GM10847 (cell line): ENCODE measurements around the gene FAM171A1.

Source experiments
- POLR2A ChIP-seq: IDR thresholded peaks from 2 replicates; pipeline ENCODE4 v1.6.1; 2011; ENCODE audit not compliant: insufficient read length; ENCODE audit errors: extremely low read depth

The FAM171A1 gene

DNA sequence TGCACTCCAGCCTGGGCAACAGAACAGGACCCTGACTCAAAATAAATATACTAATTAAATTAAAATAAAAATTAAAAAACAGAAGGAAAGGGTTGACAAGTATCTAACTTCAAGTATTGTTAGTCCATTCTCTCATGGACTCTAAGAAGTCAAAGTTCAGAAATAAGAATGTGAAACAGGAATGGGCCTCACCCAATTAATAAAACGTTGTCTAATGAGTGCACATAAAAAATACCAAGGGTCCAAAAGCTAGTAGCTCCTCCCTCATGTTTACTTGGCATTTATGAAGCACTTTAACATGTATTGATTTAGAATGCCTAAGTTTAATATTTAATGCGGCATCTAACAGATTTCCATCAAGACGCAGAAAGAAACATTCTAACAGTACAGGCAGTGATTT lies 18.9 kb downstream of the FAM171A1 start:
- no peak for TF ChIP-seq POLR2A

DNA sequence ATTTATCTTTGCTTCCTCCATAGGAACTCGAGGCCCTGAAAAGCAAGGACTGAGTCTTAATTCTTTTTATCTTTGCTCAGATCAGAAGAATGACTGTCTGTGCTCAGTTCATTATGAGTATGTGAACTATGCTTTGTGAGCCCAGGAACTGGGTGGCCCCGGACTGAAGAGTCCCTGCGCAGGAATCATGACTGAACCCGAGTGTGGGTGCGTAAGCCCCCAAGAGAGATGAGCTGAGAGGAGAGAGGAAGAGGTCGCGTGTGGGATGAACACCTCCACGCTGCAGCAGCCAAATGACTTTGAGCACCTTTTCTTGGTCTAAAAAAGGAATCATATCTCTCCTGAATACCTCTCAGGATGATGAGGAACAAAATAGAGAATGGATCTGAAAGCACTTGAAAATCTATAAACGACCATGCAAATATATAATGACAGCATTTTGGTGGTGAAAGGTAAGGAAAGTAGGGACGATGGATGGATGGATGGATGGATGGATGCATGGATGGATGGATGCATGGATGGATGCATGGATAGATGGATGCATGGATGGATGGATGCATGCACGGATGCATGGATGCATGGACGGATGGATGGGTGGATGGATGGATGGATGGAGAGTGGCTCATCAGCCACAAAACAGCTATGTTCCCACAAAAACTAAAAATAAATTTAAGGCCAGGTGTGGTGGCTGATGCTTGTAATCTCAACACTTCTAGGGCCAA lies 19.8 kb downstream of the FAM171A1 start:
- no peak for TF ChIP-seq POLR2A

DNA sequence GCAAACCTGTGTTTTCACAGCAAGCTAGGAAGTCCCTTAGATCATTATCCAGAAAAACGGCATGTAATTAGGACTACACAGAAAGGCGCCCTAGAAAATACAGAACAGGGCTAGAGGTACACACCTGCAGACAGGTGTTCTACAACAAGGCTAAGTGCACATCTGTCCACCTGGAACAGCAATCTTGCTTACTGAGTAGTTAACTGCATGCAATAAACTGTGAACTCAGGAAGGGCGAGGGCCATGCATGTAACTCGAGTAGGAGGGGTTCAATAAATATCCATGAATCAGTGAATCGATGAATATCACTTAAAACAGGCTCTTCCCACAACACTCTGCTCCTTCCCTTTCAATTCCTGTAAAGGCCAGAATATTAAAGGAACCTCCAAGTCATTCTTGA lies 22.0 kb downstream of the FAM171A1 start:
- TF ChIP-seq POLR2A, result no peak

DNA sequence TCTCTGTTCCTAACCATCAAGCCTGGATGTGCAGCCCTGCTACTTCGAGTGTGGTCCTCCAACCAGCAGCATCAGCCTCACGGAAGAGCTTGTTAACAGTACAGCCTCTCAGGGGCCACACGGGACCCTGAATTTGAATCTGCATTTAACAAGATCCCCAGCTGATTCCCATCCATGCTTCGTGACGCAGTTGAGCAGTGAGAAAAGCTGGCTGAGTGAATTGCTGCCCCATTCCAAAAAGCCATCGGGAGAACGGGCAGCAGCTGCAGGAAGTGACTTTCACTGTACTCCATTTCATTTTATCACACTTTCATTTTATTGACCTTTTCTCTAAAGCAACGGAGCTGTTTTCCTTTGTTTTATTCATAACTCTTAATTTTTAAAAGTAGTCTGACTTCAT lies 22.5 kb downstream of the FAM171A1 start:
- TF ChIP-seq POLR2A, result no peak

DNA sequence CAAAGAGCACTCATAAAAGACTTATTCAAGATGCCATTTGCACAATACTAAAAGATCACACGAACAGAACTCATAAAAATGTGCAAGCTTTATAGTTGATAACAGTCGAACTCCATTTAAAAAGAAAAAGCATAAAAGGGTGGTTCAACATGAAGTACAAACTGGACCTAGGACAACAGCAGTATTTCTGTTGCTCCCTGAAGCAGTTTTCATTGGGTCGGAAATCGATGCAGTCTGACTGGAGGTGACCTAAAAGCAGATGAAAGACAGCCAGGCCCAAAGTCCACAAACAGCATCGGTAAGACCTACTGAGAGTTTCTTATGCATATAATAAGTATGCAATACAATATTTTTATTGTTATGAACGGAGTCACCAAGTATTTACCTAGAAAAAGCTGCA lies 23.9 kb downstream of the FAM171A1 start:
- TF ChIP-seq POLR2A, result no peak

DNA sequence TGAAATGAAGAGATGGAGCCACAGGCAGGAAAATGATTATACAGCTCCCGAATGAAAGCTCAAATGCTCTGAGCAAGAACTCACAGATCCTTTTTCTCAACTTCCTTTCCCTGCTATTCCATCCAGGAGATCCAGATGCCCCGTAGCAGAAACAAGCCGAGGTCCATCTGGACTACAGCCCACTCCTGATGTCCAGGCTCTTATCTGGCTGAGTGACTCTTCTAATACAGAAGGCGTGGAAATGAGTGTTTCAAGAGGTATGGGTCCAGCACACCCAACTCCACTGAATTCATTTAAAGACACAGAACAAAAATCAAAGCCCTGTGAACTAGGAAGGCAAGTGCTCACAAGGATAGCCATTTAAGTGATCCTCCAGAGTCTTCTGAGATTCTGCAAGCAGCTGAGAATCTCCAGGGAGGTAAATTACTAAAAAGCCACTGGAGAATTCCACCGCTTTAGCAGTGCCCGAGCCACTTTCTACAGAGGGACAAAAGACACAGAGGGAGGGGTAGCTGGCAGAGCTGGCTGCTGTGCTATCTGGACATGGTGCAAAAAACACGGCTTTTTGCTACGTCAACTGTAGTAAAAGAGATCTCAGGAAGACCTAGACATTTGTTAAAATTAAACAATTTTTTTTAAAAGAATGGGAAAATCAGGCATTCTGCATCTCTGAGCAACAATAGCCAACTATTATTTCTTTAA lies 24.5 kb downstream of the FAM171A1 start:
- TF ChIP-seq POLR2A, result no peak

DNA sequence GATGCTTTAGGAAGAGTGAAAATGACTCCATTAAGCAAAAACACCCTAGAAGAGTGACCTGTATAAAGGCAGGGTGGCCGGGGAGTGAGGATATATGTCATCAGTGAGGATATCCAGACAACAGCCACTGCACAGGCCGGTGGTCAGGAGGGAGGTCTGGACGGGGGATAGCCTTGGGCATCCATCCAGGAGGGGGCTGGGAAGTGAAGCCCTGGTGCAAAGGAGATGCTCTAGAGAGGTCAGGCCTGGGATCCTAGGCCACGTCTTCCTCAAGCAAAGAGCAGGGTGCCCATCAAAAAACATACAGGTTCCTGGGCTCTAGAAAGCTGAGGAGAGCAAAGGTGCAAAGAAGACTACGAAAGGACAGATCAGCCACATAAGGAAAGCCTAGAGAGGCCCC lies 25.6 kb downstream of the FAM171A1 start:
- no peak for TF ChIP-seq POLR2A

DNA sequence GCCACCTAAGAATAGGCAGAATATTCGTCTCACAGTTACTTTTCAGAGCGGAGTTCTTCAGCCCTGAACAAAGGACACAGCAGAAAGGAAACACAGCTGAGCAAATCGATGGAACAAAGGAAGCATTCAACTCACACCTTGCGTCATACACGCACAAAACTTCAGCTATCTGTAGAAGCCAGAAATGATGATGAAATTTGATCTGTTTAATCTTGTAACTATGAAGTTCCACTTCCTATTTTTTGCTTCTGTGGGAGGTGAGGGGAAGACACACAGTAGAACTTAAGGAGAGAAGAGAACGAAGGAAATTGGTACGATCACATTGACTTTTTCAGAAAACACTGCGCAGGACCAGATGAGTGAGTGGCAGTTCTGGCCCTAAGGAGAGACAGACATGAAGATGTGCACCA lies 26.2 kb downstream of the FAM171A1 start:
- no peak for TF ChIP-seq POLR2A

DNA sequence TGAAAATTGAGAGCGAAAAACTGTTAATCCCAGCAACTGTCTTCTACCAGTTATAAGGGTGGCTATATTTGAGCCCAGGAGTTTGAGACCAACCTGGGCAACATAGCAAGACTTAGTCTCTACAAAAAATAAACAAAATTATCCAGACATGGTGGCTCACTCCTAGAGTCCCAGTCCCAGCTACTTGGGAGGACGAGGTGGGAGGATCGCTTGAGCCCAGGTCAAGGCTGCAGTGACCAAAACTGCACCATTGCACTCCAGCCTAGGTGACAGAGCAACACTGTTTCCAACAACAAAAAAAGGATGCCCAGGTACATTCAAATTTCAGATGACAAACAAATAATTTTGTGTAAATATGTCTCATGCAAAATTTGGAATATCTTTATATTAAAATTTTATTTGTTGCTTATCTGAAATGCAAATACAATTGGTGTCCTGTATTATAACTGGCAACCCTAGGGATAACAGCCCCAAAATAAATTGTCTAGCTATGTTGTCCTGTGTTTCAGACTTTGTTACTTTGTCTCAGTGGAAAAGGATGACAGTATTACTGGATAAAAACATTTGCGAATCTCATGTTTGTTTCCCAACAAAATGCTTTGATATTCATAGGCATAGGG lies 26.7 kb downstream of the FAM171A1 start:
- TF ChIP-seq POLR2A, result no peak

DNA sequence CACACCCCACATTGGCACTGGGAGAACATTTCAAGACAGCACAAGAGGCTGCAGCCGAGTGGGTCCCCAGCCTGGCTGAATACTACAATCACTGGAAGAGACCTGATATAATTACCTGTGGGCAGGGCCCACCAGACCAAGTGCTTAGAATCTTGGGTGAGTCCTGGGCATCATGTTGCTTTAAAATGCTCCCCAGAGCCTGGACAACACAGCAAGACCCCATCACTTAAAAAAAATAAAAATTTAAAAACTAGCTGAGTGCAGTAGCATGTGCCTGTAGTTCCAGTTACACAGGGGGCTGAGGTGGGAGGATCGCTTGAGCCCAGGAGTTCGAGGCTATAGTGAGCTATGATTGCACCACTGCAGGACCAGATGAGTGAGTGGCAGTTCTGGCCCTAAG lies 28.1 kb downstream of the FAM171A1 start:
- no peak for TF ChIP-seq POLR2A

DNA sequence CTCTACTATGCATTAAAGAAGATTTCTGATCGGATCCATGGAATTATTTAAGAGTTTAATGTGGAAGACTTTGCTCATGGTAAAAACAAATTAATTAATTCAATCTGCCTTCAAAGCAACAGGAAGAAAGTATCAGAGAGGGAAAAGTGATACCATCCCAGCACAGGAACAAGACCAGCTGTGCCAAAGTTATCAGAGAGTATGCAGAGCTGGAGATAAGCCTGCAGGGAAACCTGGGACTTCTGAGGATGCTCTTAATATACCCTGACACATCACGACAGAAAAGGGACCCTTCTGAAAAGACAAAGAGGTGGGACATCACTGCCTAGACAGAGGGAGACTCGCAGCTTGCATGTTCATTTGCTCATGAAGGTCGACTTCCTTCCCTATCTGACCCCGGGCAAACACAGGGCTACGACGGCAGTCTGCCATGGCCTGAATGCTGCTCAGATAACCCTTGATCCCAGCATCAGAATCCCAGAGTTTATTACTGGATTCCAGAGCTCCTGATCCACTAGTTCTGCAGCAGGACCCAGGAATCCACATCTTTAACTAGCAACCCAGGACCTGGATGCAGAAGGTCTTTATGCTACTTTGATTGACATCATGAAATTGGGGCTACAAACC lies 29.5 kb downstream of the FAM171A1 start:
- no peak for TF ChIP-seq POLR2A

DNA sequence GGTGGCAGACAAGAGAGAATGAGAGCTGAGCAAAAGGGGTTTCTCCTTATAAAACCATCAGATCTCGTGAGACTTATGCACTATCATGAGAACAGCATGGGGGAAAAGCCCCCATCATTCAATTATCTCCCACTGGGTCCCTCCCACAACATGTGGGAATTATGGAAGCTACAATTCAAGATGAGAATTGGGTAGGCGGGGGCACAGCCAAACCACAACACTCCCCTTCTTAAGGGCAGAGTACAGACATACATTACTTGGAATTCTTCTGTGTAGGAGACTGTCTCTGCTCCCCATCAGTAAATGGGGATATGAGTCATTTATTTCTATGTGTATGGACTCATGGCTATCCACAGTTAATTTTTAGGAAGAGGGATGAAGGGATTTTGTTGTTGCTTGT lies 31.2 kb downstream of the FAM171A1 start:
- TF ChIP-seq POLR2A, result no peak

DNA sequence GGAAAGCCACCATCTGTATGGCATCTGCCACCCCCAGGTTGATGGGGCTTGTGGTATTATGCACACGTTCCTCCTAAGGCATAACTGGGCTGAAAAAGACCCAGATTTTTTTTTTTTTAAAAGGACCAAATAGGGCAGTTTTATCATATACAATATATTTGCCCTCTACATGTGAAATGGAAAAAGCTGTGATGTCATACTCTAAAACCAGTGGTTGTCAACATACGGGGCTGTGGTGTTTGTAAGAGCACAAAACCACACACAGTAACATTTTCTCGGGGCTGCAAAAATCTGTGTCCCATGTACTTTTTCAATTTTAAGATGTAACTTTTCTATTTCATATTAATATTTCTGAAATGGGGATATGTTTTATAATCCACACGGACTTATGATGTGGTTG lies 34.9 kb downstream of the FAM171A1 start:
- no peak for TF ChIP-seq POLR2A

DNA sequence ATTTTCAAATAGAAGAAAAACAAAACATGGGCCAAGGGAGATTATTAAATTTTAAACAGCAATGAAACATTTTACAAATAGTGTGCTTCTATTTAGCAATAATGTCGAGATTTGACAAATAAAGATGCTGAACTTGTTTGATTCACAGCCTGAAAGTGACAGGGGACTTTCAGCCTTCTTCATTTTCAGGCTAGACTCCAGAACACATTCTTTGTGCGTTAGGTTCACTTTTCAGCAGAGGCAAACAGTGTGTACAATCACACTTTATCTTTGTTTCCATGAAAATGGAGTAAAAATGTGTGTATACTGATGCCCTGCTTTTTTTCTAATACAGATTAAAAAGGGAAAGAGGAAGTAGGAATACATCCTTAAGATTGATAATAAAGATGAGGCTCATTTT lies 35.6 kb downstream of the FAM171A1 start:
- TF ChIP-seq POLR2A, result no peak

DNA sequence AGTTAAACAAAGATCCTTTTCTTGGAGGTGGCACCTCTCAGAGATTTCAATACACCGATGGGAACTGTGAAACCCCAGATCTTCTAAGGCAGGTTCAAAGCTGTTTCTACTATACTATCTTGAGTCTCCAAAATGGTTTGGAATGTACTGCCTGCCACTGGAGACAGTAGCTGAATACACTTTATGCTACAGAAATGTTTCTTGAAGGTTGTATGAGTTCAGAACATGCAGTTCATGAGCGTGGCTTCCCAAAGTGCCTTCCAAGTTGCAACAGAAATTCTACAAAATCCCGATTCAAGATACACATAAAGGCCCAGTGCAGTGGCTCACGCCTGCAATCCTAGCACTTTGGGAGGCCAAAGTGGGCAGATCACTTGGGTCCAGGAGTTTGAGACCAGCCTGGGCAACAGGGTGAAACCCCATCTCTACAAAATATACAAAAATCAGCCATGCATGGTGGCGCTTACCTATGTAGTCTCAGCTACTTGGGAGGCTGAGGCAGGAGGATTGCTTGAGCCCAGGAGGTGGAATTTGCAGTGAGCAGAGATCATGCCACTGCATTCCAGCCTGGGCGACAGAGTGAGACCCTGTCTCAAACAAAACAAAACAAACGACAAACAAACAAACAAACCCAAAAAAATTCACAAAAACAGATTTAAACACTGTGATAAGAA lies 36.3 kb downstream of the FAM171A1 start:
- TF ChIP-seq POLR2A, result no peak
